CD14-positive monocyte (primary cell): ENCODE measurements around the gene PDE6C. TPM values are rescaled to one million over a fixed set of nuclear protein-coding genes. Genes with fewer than 3 reads are reported as not detected.

Source experiments
- DNase-seq, 3 donors: peaks; one replicate each; pipeline ENCODE4 v3.0.0-alpha.2; 2011 to 2022
- H2AFZ ChIP-seq: 2 replicates; pipeline ENCODE4 v1.6.0; 2012; ENCODE audit warnings: mild to moderate bottlenecking, low read depth, low read length, inconsistent platforms; ENCODE audit not compliant: insufficient read depth, poor library complexity, severe bottlenecking
- H3K27ac ChIP-seq, 2 donors: 1 replicate in 1 of 2; 2 replicates in 1 of 2; pipeline ENCODE4 v1.5.1; 2012 to 2013; ENCODE audit warnings: low read length in 2 of 2, control low read depth in 1 of 2, inconsistent platforms in 1 of 2, low read depth in 1 of 2, mild to moderate bottlenecking in 1 of 2
- H3K27me3 ChIP-seq, 2 donors: one replicate each; pipeline versions ENCODE4 v1.6.0 to v1.6.1; 2011 to 2013; ENCODE audit warnings: low read length in 2 of 2; ENCODE audit not compliant: control insufficient read depth in 2 of 2, insufficient read depth in 2 of 2
- H3K36me3 ChIP-seq, 2 donors: replicated peaks in 1 of 2; 1 replicate in 1 of 2; 2 replicates in 1 of 2; pipeline versions ENCODE4 v1.5.1 to v1.6.1; 2012 to 2013; ENCODE audit warnings: low read length in 2 of 2, control low read depth in 1 of 2, inconsistent platforms in 1 of 2, mild to moderate bottlenecking in 1 of 2; ENCODE audit not compliant: insufficient read depth in 2 of 2, control insufficient read depth in 1 of 2
- H3K4me1 ChIP-seq, 2 donors: 1 replicate in 1 of 2; 2 replicates in 1 of 2; pipeline versions ENCODE4 v1.5.1 to v1.6.1; 2012 to 2013; ENCODE audit warnings: low read length in 2 of 2, control low read depth in 1 of 2, inconsistent platforms in 1 of 2, mild to moderate bottlenecking in 1 of 2, moderate library complexity in 1 of 2; ENCODE audit not compliant: insufficient read depth in 2 of 2, control insufficient read depth in 1 of 2
- H3K4me2 ChIP-seq: replicated peaks from 2 replicates; pipeline ENCODE3; 2012; ENCODE audit warnings: low read length, moderate library complexity, mild to moderate bottlenecking; ENCODE audit not compliant: poor library complexity, severe bottlenecking; ENCODE audit errors: extremely low read depth
- H3K4me3 ChIP-seq, 3 experiments: fragments of 200-600 bp in 1 of 3; sonication (generic) in 1 of 3; replicated peaks in 1 of 3; 1 replicate in 2 of 3; 2 replicates in 1 of 3; pipeline ENCODE4 v1.5.1; 2011 to 2013; ENCODE audit warnings: low read length in 3 of 3, mild to moderate bottlenecking in 3 of 3, control low read depth in 2 of 3, low read depth in 2 of 3, inconsistent platforms in 1 of 3, moderate library complexity in 1 of 3
- H3K79me2 ChIP-seq: 2 replicates; pipeline ENCODE4 v1.6.0; 2012; ENCODE audit warnings: mild to moderate bottlenecking, control low read depth, inconsistent platforms, low read length, moderate library complexity; ENCODE audit not compliant: insufficient read depth
- H3K9ac ChIP-seq: 2 replicates; pipeline ENCODE4 v1.6.0; 2017; ENCODE audit warnings: low read length, mild to moderate bottlenecking; ENCODE audit not compliant: insufficient read depth, poor library complexity, severe bottlenecking
- H3K9me3 ChIP-seq, 2 donors: replicated peaks in 1 of 2; 1 replicate in 1 of 2; 2 replicates in 1 of 2; pipeline versions ENCODE4 v1.5.1 to v1.6.1; 2012 to 2013; ENCODE audit warnings: low read length in 2 of 2, control low read depth in 1 of 2; ENCODE audit not compliant: control insufficient read depth in 1 of 2, insufficient read depth in 1 of 2
- H4K20me1 ChIP-seq: 2 replicates; pipeline ENCODE4 v1.6.0; 2012; ENCODE audit warnings: mild to moderate bottlenecking, low read length, control low read depth, moderate library complexity; ENCODE audit not compliant: insufficient read depth
- H3K27ac Mint-ChIP-seq, 7 donors: one replicate each; pipeline ENCODE4 v1.8.0; 2020; ENCODE audit warnings: mild to moderate bottlenecking in 7 of 7, mixed read lengths in 7 of 7, moderate library complexity in 6 of 7, inconsistent platforms in 2 of 7
- H3K27me3 Mint-ChIP-seq, 3 donors: one replicate each; pipeline ENCODE4 v1.8.0; 2021 to 2022; ENCODE audit warnings: low read depth in 3 of 3, mild to moderate bottlenecking in 3 of 3, mixed read lengths in 3 of 3, moderate library complexity in 3 of 3, inconsistent platforms in 1 of 3
- H3K36me3 Mint-ChIP-seq, 2 donors: one replicate each; pipeline ENCODE4 v1.8.0; 2020; ENCODE audit warnings: mixed read lengths in 2 of 2, inconsistent platforms in 1 of 2, mild to moderate bottlenecking in 1 of 2
- H3K4me1 Mint-ChIP-seq: one replicate; pipeline ENCODE4 v1.8.0; 2020; ENCODE audit warnings: mild to moderate bottlenecking, mixed read lengths
- H3K4me3 Mint-ChIP-seq, 2 donors: one replicate each; pipeline ENCODE4 v1.8.0; 2020; ENCODE audit warnings: mild to moderate bottlenecking in 2 of 2, mixed read lengths in 2 of 2, moderate library complexity in 1 of 2
- H3K9me3 Mint-ChIP-seq, 7 donors: one replicate each; pipeline ENCODE4 v1.8.0; 2020 to 2022; ENCODE audit warnings: mixed read lengths in 7 of 7, mild to moderate bottlenecking in 6 of 7, moderate library complexity in 6 of 7, inconsistent platforms in 2 of 7
- CTCF ChIP-seq: fragments of 200-600 bp; IDR thresholded peaks from one replicate; pipeline ENCODE4 v1.8.0; 2022; ENCODE audit warnings: antibody characterized with exemption, mild to moderate bottlenecking
- WGBS: methylation state at CpG from one replicate; pipeline ENCODE4 v1.1.5; 2013; ENCODE audit warnings: missing lambda C conversion rate; ENCODE audit not compliant: insufficient coverage; 5-methylcytosine and 5-hydroxymethylcytosine counted together
- intact Hi-C, 2 donors: fragments of 100-400 bp; cut with micrococcal nuclease; formaldehyde crosslinking; loops; one replicate each; pipeline versions ENCODE4 v1.15.0 to v1.15.1; 2023
- polyA plus RNA-seq, 3 donors: library from polyadenylated mRNA; depleted of rRNA in 1 of 3; unstranded in 2 of 3; stranded (reverse) in 1 of 3; fragments of 300-500 nt in 2 of 3; fragments of >200 nt in 1 of 3; fragmentation: Illumina TruSeq in 2 of 3; gene quantifications; 1 replicate in 2 of 3; 2 replicates in 1 of 3; pipeline ENCODE4 v1.2.3, GENCODE V29; 2012 to 2021

PDE6C gene
- polyA plus RNA-seq, 3 donors, result not detected

GRCh38 chr10:93711891-93712290, 99.6 kb downstream of the PDE6C start:
- Histone ChIP-seq H3K4me1 (no peaks in the 10 kb centered on the region), H3K4me2 (no peak overlapping the region), H3K4me3 (no peak overlapping the region), H3K9me3 (no peaks in the 10 kb centered on the region), H3K27ac (no peak overlapping the region), H3K9ac (no peak overlapping the region), H3K27me3 (no peaks in the 10 kb centered on the region), H3K36me3 (no peaks in the 10 kb centered on the region), H4K20me1 (no peaks in the 10 kb centered on the region), H2AFZ (no peak overlapping the region), H3K79me2 (no peaks in the 10 kb centered on the region)
- peaks cover 3% of the 10 kb centered on the region for H3K4me1 Mint-ChIP-seq
- H3K27me3 Mint-ChIP-seq, result peaks cover 2 to 7% (median 4%) of the 10 kb centered on the region in 3 donors
- no peaks in the 10 kb centered on the region for H3K36me3 Mint-ChIP-seq
- intact Hi-C loops, result no loop called here
- no peak overlapping the region for H3K4me3 Mint-ChIP-seq
- WGBS, result 61% methylated on average over 2 of the region's 3 CpGs
- H3K9me3 Mint-ChIP-seq, result no peaks in the 10 kb centered on the region
- TF ChIP-seq CTCF, result no peak
- H3K27ac Mint-ChIP-seq, result no peak overlapping the region
- no peak for DNase-seq

GRCh38 chr10:93712593-93712992, 100.3 kb downstream of the PDE6C start:
- 97% methylated on average over 2 of the region's 2 CpGs for WGBS
- Histone ChIP-seq H3K4me3 (no peak overlapping the region), H3K4me1 (no peaks in the 10 kb centered on the region), H3K36me3 (no peaks in the 10 kb centered on the region), H3K27me3 (no peaks in the 10 kb centered on the region), H3K4me2 (no peak overlapping the region), H4K20me1 (no peaks in the 10 kb centered on the region), H3K9me3 (no peaks in the 10 kb centered on the region), H3K9ac (no peak overlapping the region), H3K27ac (no peak overlapping the region), H2AFZ (no peak overlapping the region), H3K79me2 (no peaks in the 10 kb centered on the region)
- Mint-ChIP-seq H3K4me3 (no peak overlapping the region), H3K27me3 (peaks cover 1 to 4% (median 2%) of the 10 kb centered on the region in 3 donors), H3K9me3 (no peaks in the 10 kb centered on the region), H3K36me3 (no peaks in the 10 kb centered on the region), H3K27ac (peak overlapping the region in 1 of 7 donors; percentile 14), H3K4me1 (peaks cover 3% of the 10 kb centered on the region)
- intact Hi-C loops, result no loop called here
- TF ChIP-seq CTCF, result no peak
- no peak for DNase-seq
